ENCODE results near the gene BBS4.
"Not testable (repeated sequence)": the region's sequence is repeated elsewhere in the genome, so short reads cannot be mapped to it uniquely, and the experiment has no call there.

The BBS4 gene

DNA sequence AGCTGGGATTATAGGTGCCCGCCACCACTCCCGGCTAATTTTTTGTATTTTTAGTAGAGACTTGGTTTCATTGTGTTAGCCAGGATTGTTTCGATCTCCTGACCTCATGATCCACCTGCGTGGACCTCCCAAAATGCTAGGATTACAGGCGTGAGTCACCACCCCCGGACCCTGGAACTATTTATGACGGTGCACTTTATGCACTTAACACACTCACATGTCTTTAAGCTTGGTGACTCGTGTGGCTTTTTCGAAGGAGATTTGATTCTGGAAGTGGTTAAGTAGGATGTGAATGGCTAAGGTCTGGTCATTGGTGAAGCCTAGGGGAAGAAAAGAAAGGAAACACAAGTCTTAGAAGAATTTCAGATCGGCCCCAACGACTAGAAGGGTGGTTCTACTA, 20.3 kb downstream of the BBS4 start:
- no peak for DNase-seq

DNA sequence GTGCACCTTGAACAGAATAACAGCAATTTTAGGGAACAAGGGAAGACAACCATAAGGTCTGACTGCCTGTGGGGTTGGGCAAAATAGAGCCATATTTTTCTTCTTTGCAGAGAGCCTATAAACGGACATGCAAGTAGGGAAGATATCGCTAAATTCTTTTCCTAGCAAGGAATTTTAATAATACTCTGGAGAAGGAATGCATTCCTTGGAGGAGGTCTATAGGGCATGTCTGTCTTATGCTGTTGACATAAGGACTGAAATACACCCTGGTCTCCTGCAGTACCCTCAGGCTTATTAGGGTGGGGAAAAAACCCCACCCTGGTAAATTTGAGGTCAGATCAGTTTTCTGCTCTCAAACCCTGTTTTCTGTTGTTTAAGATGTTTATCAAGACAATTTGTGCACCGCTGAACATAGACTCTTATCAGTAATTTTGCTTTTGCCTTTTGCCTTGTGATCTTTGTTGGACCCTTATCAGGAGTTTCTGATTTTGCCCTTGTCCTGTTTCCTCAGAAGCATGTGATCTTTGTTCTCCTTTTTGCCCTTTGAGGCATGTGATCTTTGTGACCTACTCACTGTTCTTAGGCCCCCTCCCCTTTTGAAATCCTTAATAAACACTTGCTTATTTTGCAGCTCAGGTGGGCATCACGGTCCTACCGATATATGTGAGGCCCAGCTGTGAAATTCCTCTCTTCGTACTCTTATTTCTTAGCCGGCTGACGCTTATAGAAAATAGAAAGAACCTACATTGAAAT, 22.7 kb downstream of the BBS4 start:
- DNase-seq = not testable (repeated sequence)

DNA sequence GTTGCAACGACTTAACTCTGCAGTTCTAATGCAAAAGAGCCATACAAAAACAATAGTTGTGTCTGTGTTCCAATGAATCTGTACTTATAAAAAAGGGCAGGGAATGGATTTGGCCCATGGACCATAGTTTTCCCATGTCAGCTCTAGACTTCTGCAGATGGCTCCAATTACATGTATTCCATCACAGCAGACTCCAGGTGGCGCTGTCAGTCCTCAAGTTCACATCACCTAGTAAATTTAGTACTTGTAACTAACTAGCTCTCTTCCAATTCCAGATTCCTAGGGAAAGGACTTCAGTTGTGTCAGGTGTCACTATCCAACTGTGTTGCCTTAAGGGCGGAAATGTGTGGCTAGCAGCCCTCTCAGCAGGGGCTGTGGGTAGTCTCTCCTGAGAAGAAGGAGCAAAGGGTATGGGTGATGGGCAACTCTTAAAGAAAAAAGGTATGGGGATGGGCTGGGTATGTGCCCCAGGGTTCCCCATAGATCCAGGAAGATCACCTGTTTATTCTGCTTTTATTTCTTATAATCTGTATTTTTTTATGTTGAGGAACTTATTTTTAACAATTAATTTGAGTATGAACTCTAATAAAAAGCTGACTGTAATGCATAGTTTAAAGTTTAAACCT, 36.2 kb downstream of the BBS4 start:
- peak; percentile 75 for DNase-seq

- DNase-seq = no peak
These were observed 38.0 kb downstream of the BBS4 start for GRCh38 chr15:72724028-72724427.

- no peak for DNase-seq
These were observed 39.4 kb downstream of the BBS4 start for GRCh38 chr15:72725446-72725845.

DNA sequence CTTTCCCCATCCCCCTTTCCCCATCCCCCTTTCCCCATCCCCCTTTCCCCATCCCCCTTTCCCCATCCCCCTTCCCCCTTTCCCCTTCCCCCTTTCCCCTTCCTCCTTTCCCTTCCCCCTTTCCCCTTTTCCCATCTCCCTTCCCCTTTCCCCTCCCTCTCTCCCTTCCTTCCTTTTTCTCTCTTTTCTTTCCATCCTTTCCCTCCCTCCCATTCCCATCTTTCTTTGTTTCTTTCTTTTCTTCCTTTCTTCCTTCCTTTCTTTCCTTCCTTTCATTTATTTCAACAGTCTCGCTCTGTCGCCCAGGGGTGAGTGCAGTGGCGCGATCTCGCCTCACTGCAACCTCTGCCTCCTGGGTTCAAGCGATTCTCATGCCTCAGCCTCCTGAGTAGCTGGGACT, 39.8 kb downstream of the BBS4 start:
- DNase-seq = not testable (repeated sequence)

DNA sequence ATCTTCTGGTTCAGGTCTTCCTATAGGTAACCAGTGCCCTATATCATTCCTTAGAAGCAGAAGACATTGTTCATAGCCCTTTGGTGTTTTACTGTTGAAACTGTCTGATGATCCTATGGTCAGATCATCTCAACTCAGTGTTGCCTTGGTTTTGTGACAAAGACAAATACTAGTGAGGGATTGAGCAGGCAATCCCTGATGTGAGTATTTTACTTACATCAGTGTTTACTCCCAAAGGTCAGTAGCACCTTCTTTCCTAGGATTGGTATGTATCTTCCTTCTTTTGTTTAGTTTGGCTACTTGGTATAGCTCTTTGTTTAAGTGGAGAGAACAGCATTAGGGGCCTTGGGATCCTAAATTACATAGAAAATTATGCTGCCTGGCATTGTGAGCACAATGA, 41.1 kb downstream of the BBS4 start:
- DNase-seq = no peak

- not testable (repeated sequence) for DNase-seq
These were observed 42.2 kb downstream of the BBS4 start for GRCh38 chr15:72728249-72728648.

- no peak for DNase-seq
These were observed 42.8 kb downstream of the BBS4 start for GRCh38 chr15:72728821-72729220.

- DNase-seq = no peak
These were observed 46.1 kb downstream of the BBS4 start for GRCh38 chr15:72732086-72732485.

GRCh38 chr15:72732516-72732915, 46.5 kb downstream of the BBS4 start:
- DNase-seq = no peak

DNA sequence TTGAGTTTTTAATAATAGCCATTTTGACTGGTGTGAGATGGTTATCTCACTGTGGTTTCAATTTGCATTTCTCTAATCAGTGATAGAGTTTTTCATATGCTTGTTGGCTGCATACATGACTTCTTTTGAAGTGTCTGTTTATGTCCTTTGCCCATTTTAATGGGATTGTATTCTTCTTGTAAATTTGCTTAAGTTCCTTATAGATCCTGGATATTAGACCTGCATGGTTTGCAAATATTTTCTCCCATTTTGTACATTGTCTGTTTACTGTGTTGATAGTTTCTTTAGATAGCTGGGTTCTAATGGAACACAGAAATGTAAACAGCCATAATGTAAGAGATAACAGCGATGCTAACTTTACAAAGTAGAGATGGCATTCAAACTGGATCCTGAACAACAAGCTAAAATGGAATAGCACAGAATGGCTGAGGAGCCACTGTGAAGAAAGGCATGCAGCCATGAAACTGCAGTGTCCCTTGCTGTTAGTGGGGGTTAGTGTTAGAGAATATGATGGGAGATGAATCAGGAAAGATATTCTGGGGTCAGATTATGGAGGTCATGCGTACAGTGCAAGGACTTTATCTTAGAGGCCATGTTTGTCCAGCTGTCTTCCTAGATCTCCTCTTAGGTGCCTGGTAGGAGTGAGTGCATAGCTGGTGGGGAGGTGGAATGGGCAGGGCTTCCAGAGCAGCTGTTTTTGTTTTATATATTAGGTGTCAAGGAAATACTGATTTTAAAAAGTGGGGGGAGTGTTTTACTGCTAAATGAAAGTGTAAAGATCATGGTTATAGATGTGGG, 48.1 kb downstream of the BBS4 start:
- DNase-seq = no peak

GRCh38 chr15:72735111-72735510, 49.1 kb downstream of the BBS4 start:
- no peak for DNase-seq

DNA sequence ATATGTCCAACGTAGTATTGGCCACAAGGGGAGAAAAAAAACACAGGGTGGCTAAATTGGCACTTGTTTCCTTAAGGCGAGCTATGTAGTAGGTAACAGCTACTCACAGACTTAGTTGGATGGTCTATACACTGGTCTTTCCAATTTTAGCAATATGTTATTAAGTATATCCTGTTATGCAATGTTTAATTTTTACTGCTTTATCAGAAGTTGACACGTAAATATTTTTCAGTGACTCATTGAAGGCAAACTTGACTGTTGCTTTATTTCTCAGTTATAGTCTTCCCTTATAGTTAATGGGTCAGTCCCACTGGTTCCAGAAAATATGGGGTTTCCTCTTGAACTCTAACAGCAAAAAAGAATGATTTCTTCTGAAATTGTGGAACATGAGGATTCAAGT, 51.1 kb downstream of the BBS4 start:
- DNase-seq = no peak

DNA sequence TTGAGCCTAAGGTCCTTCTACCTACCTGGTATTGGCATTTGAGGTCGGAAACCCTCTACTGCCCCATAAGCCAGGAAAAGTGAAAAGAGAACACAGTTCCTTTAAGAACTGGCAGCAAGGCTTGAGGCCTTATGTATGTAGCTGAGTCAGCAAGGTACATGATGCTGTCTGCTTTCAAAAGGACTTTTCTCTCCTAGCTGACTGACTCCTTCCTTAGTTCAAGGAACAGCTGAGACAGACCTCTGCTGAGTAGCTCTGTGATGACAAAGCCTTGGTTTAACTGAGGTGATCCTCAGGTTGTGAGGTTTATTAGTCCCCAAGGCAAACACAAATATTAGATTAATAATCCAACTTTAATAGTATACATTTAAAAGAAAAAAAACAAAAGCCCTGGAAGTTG, 51.7 kb downstream of the BBS4 start:
- no peak for DNase-seq

DNA sequence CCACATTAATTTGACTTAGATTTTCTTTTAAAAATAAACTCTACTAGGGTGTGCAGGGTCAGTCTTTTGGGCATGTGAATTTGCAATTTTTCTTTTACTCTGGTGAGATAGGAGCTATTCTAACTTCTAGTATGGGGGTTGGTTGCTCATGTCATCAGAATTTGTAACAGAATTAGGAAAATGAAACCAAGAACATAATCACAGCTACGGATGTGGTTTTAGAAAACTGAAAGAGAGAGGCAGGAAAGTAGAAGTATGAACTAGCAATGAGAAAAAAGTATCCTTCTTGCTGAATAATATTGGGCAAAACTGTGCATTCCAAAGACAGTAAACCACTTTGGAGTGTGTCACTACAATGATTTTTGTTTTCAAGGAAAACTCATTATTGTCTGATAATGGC, 54.2 kb downstream of the BBS4 start:
- no peak for DNase-seq

DNA sequence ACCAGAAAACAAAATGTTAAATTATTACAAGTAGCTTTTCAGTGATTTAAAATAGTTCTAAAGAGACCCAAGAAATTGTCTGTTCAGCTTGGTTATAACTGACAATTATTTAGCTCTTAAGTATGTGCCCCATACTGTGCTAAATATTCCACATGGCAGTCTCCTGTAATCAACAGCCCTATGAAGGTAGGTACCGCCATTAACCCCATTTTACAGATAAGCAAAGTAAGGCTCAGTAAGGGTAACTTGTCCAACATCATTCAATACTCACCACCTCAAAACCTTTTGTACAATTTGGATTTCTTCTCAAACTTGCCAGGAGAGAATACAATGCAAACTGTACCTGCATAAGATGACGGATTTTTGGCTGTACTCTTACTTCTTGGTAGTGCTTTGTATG, 63.7 kb downstream of the BBS4 start:
- no peak for DNase-seq

- no peak for DNase-seq
These were observed 65.9 kb downstream of the BBS4 start for GRCh38 chr15:72751751-72752455.

DNA sequence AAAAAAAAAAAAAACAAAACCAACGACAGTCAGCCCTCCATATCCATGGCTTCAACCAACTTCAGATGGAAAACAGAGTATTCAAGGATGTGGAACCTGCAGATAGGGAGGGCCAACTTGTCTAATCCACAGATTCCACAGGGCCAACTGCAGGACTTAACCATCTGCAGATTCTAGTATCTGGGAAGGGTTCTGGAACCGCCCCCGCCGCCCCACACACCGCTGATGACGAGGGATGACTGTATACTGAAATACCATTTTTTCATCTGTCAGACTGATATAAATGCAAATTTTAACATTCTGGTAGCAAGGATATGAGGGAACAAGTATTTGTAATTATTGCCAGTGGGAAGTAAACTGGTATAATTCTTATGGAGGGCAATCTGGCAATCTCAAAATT, 68.1 kb downstream of the BBS4 start:
- no peak for DNase-seq

GRCh38 chr15:72758182-72758581, 72.2 kb downstream of the BBS4 start:
- DNase-seq = no peak

DNA sequence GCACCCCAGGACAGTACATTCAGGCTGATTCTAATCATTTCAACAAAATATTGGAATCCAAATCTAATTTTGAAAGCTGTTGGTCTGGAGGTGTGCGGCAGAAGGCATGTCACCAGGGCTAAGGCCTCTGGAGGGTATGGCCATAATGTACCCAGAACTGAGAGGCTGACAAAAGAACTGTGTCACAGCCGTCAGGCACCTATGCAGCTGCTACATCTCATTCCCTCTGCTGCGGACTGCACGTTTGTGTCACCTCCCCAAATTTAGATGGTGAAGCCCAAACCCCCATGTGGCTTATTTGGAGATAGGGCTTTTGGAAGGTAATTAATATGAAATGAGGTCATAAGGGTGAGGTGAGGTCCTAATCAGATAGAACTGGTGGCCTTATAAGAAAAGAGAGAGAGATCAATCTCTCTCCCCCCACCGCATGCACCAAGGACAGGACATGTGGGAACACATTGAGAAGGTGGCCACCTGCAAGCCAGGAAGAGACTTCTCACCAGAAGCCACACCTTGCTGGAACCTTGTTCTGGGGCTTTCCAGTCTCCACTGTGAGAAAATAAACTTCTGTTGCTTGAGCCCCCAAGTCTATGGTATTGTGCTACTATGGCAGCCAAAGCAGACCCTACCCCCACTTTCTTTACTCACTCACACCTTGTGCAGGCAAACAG, 74.7 kb downstream of the BBS4 start:
- no peak for DNase-seq

DNA sequence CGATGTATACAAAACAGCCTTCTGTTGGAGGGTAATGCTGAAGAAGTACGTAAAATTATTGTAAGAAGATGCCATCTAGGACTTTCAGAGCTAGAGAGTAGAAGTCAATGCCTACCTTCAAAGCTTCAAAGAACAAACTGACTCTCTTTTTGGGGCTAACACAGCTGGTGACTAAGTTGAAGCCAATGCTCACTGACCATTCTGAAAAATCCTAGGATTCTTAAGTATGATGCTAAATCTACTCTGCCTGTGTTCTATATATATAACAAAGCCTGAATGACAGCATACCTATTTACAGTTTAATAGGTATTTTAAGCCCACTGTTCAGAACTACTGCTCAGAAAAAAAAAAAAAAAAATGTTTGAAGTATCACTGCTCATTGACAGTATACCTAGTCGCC, 78.6 kb downstream of the BBS4 start:
- no peak for DNase-seq

DNA sequence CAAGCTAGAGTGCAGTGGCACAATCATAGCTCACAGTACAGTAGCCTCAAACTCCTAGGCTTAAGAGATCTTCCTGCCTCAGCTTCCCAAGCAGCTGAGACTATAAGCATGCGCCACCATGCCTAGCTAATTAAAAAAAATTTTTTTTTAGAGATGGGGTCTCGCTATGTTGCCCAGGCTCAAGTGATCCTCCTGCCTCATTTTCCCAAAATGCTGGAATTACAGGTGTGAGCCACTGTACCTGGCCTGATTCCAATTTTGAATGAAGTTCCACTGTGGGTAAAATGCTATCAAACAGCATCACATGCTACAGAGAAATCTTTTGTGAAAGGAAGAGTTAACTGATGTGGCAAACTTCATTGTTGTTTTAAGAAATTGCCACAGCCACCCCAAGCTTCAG, 80.0 kb downstream of the BBS4 start:
- DNase-seq = no peak
